Natural killer cell (primary cell): Measurements from ENCODE around the gene LAP3. TPM values are rescaled to one million over a fixed set of nuclear protein-coding genes. Genes with fewer than 3 reads are reported as not detected.

Source experiments
- ATAC-seq, 3 donors: fragments of 150-1000 bp in 2 of 3; fragments of 200-7000 bp in 1 of 3; cut with Tn5 transposase; 1 replicate in 1 of 3; 2 replicates in 2 of 3; pipeline ENCODE4 v1.10.0; 2021; ENCODE audit warnings: mild to moderate bottlenecking in 2 of 3, moderate library complexity in 2 of 3
- DNase-seq, 2 donors: peaks; one replicate each; pipeline versions ENCODE4 v3.0.0 to v3.0.0-alpha.2; 2013 to 2021; ENCODE audit warnings: mixed read lengths in 1 of 2
- H3K27ac ChIP-seq: one replicate; pipeline ENCODE4 v1.5.1; 2013; ENCODE audit warnings: mild to moderate bottlenecking, low read length
- H3K27me3 ChIP-seq: one replicate; pipeline ENCODE4 v1.6.1; 2013; ENCODE audit warnings: low read length; ENCODE audit not compliant: control insufficient read depth, insufficient read depth
- H3K36me3 ChIP-seq: one replicate; pipeline ENCODE4 v1.6.1; 2013; ENCODE audit warnings: low read length; ENCODE audit not compliant: control insufficient read depth, insufficient read depth
- H3K4me1 ChIP-seq: one replicate; pipeline ENCODE4 v1.6.1; 2013; ENCODE audit warnings: low read length; ENCODE audit not compliant: control insufficient read depth, insufficient read depth
- H3K4me3 ChIP-seq: one replicate; pipeline ENCODE4 v1.5.1; 2013; ENCODE audit warnings: low read length
- H3K9me3 ChIP-seq: one replicate; pipeline ENCODE4 v1.6.1; 2013; ENCODE audit warnings: low read length; ENCODE audit not compliant: control insufficient read depth, insufficient read depth
- H3K27ac Mint-ChIP-seq, 2 donors: one replicate each; pipeline ENCODE4 v1.8.0; 2022; ENCODE audit warnings: mild to moderate bottlenecking in 2 of 2, mixed read lengths in 2 of 2, moderate library complexity in 1 of 2
- H3K27me3 Mint-ChIP-seq, 2 donors: one replicate each; pipeline ENCODE4 v1.8.0; 2022; ENCODE audit warnings: low read depth in 2 of 2, mixed read lengths in 2 of 2
- H3K36me3 Mint-ChIP-seq: one replicate; pipeline ENCODE4 v1.8.0; 2022; ENCODE audit warnings: mixed read lengths
- H3K4me1 Mint-ChIP-seq, 2 donors: one replicate each; pipeline ENCODE4 v1.8.0; 2022; ENCODE audit warnings: mixed read lengths in 2 of 2
- H3K4me3 Mint-ChIP-seq: one replicate; pipeline ENCODE4 v1.8.0; 2022; ENCODE audit warnings: mild to moderate bottlenecking, moderate library complexity, mixed read lengths
- H3K9me3 Mint-ChIP-seq, 2 donors: one replicate each; pipeline ENCODE4 v1.8.0; 2022; ENCODE audit warnings: mixed read lengths in 2 of 2
- CTCF ChIP-seq: fragments of 200-600 bp; IDR thresholded peaks from one replicate; pipeline ENCODE4 v1.8.0; 2022; ENCODE audit warnings: antibody characterized with exemption
- WGBS: methylation state at CpG from one replicate; pipeline ENCODE4 v1.1.7; 2013; ENCODE audit warnings: missing lambda C conversion rate; ENCODE audit not compliant: insufficient coverage; 5-methylcytosine and 5-hydroxymethylcytosine counted together
- intact Hi-C: fragments of 100-400 bp; cut with micrococcal nuclease; formaldehyde crosslinking; loops from one replicate; pipeline ENCODE4 v1.14.2; 2022
- total RNA-seq, 4 donors: library from RNA; stranded (reverse); fragments of 120-200 nt in 1 of 4; gene quantifications; one replicate each; pipeline versions ENCODE4 v1.2.3 to v1.2.4, GENCODE V29; 2013 to 2022

LAP3 gene
- total RNA-seq, 3 donors from 2014 or later (not counting 1 experiment from before 2014, with no cell fraction given) = 68.2 to 76.1 (median 71.6) TPM

GRCh38 chr4:17614416-17615299 is 37.7 kb downstream of the LAP3 start, which contains the start of gene MED28:
TSS of gene MED28 (plus strand) at chr4:17614641. CDS start at chr4:17614655, 14 bp downstream.
- intact Hi-C loops = loop anchor here (1.0 kb wide), 2 partner anchors 37 to 196 kb away; partner anchors contain the start of genes DCAF16, LAP3 and NCAPG
- peak; percentile 25 for TF ChIP-seq CTCF
- ATAC-seq = peak; percentile 89 to 96 (median 94)
- Histone ChIP-seq H3K4me3 (peak within 1 kb of the TSS; percentile 96), H3K4me1 (peaks cover 34% of the 10 kb centered on the region), H3K27me3 (no peaks in the 10 kb centered on the region), H3K9me3 (no peaks in the 10 kb centered on the region), H3K27ac (peak within 1 kb of the TSS; percentile 85), H3K36me3 (peaks cover 11% of the 10 kb centered on the region)
- under 1% methylated on average over 46 of the region's 46 CpGs for WGBS
- Mint-ChIP-seq H3K9me3 (no peaks in the 10 kb centered on the region), H3K27me3 (no peaks in the 10 kb centered on the region), H3K4me3 (peak within 1 kb of the TSS; percentile 98), H3K36me3 (peaks cover 9% of the 10 kb centered on the region), H3K27ac (peak within 1 kb of the TSS; percentile 97 to 98), H3K4me1 (peaks cover 34 to 37% of the 10 kb centered on the region in 2 donors)
- DNase-seq = peak; percentile 93 to 99

GRCh38 chr4:17616283-17616682 is 39.3 kb downstream of the LAP3 start:
- intact Hi-C loops = no loop called here
- no peaks in the 10 kb centered on the region for H3K9me3 Mint-ChIP-seq
- H3K27ac ChIP-seq = no peak overlapping the region
- no peaks in the 10 kb centered on the region for H3K9me3 ChIP-seq
- peaks cover 34% of the 10 kb centered on the region for H3K4me1 ChIP-seq
- WGBS = 25% methylated on average over 5 of the region's 5 CpGs
- peak overlapping the region; percentile 83 for H3K4me3 Mint-ChIP-seq
- no peak for TF ChIP-seq CTCF
- peak in 1 of 2 donors; percentile 20 for DNase-seq
- no peak overlapping the region for H3K4me3 ChIP-seq
- H3K27me3 Mint-ChIP-seq = no peaks in the 10 kb centered on the region
- peak overlapping the region; percentile 80 for H3K27ac Mint-ChIP-seq
- H3K36me3 ChIP-seq = peaks cover 24% of the 10 kb centered on the region
- H3K4me1 Mint-ChIP-seq = peaks cover 34 to 40% of the 10 kb centered on the region in 2 donors
- ATAC-seq = no peak
- peaks cover 9% of the 10 kb centered on the region for H3K36me3 Mint-ChIP-seq
- H3K27me3 ChIP-seq = no peaks in the 10 kb centered on the region

GRCh38 chr4:17618926-17619325 is 41.9 kb downstream of the LAP3 start:
- intact Hi-C loops = no loop called here
- no peaks in the 10 kb centered on the region for H3K27me3 Mint-ChIP-seq
- H3K27ac Mint-ChIP-seq = peak overlapping the region; percentile 3 to 7
- no peaks in the 10 kb centered on the region for H3K9me3 Mint-ChIP-seq
- Histone ChIP-seq H3K36me3 (peaks cover 44% of the 10 kb centered on the region), H3K27me3 (no peaks in the 10 kb centered on the region), H3K9me3 (no peaks in the 10 kb centered on the region), H3K4me1 (peaks cover 27% of the 10 kb centered on the region), H3K4me3 (no peak overlapping the region), H3K27ac (no peak overlapping the region)
- DNase-seq (no peak), ATAC-seq (no peak)
- peaks cover 34 to 46% of the 10 kb centered on the region in 2 donors for H3K4me1 Mint-ChIP-seq
- H3K4me3 Mint-ChIP-seq = no peak overlapping the region
- H3K36me3 Mint-ChIP-seq = peaks cover 20% of the 10 kb centered on the region
- 0% methylated on average over 1 of the region's 1 CpG for whole genome bisulfite sequencing
- no peak for TF ChIP-seq CTCF
